Measurements from ENCODE around the gene FAM174C.

The FAM174C gene

GRCh38 chr19:1261798-1262622 is 13.3 kb upstream of the FAM174C start:
- peak overlapping the region; percentile 61 for H3K9ac ChIP-seq (ENCODE audit: low read length)
- H3K27ac ChIP-seq (ENCODE audit: low read length): no peak overlapping the region
- peaks cover under 1% of the 10 kb centered on the region for H3K27me3 ChIP-seq (ENCODE audit: control insufficient read depth, insufficient read depth, low read length)
- peaks cover 44% of the 10 kb centered on the region for H3K4me1 ChIP-seq (ENCODE audit: control insufficient read depth, low read depth, low read length)
- peaks cover 12% of the 10 kb centered on the region for H3K36me3 ChIP-seq (ENCODE audit: control insufficient read depth, low read depth, low read length)
- no peaks in the 10 kb centered on the region for H3K9me3 ChIP-seq (ENCODE audit: control insufficient read depth, low read depth, low read length)
- peak overlapping the region; percentile 63 for H3K4me3 ChIP-seq (ENCODE audit: low read length)

DNA sequence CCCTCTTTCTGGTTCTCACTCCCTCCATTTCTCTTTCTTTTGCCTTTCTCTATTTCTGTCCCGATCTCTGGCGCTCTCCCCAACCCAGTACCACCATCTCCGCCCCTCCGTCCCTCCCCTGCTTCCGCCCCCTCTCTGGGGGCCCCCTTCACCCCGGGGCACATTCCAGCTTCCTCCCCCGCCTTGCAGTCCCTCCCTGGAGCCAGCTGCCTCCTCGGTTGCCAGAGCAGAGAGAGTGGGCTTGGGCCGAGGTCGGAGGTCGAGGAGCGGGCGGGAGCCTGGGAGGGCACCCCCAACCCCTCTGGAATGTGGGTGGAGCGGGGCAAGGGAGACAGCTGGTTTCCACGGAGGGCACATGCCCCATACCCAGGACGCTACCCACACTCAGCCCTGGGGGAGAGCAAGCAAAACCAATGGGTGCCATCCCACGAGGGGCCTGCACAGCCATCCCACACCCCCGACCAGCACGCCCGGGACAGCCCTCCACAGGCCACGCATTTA is 12.7 kb upstream of the FAM174C start:
- Histone ChIP-seq H3K9me3 (ENCODE audit: control insufficient read depth, low read depth, low read length) (no peaks in the 10 kb centered on the region), H3K27ac (ENCODE audit: low read length) (no peak overlapping the region), H3K4me3 (ENCODE audit: low read length) (peak overlapping the region; percentile 63), H3K27me3 (ENCODE audit: control insufficient read depth, insufficient read depth, low read length) (peaks cover 7% of the 10 kb centered on the region), H3K9ac (ENCODE audit: low read length) (peak overlapping the region; percentile 17), H3K4me1 (ENCODE audit: control insufficient read depth, low read depth, low read length) (peaks cover 45% of the 10 kb centered on the region), H3K36me3 (ENCODE audit: control insufficient read depth, low read depth, low read length) (peaks cover 7% of the 10 kb centered on the region)

GRCh38 chr19:1263188-1263587 is 12.1 kb upstream of the FAM174C start:
- Histone ChIP-seq H3K9ac (ENCODE audit: low read length) (no peak overlapping the region), H3K4me1 (ENCODE audit: control insufficient read depth, low read depth, low read length) (peaks cover 50% of the 10 kb centered on the region), H3K27me3 (ENCODE audit: control insufficient read depth, insufficient read depth, low read length) (peaks cover 12% of the 10 kb centered on the region), H3K36me3 (ENCODE audit: control insufficient read depth, low read depth, low read length) (peaks cover 2% of the 10 kb centered on the region), H3K9me3 (ENCODE audit: control insufficient read depth, low read depth, low read length) (no peaks in the 10 kb centered on the region), H3K4me3 (ENCODE audit: low read length) (no peak overlapping the region), H3K27ac (ENCODE audit: low read length) (no peak overlapping the region)

- Histone ChIP-seq H3K27ac (ENCODE audit: low read length) (no peak overlapping the region), H3K36me3 (ENCODE audit: control insufficient read depth, low read depth, low read length) (no peaks in the 10 kb centered on the region), H3K9me3 (ENCODE audit: control insufficient read depth, low read depth, low read length) (no peaks in the 10 kb centered on the region), H3K27me3 (ENCODE audit: control insufficient read depth, insufficient read depth, low read length) (peaks cover 12% of the 10 kb centered on the region), H3K9ac (ENCODE audit: low read length) (no peak overlapping the region), H3K4me3 (ENCODE audit: low read length) (peak overlapping the region; percentile 8), H3K4me1 (ENCODE audit: control insufficient read depth, low read depth, low read length) (peaks cover 46% of the 10 kb centered on the region)
Measured at GRCh38 chr19:1264801-1265614, 10.3 kb upstream of the FAM174C start.

- Histone ChIP-seq H3K4me1 (ENCODE audit: control insufficient read depth, low read depth, low read length) (peaks cover 49% of the 10 kb centered on the region), H3K4me3 (ENCODE audit: low read length) (peak overlapping the region; percentile 48), H3K9me3 (ENCODE audit: control insufficient read depth, low read depth, low read length) (no peaks in the 10 kb centered on the region), H3K36me3 (ENCODE audit: control insufficient read depth, low read depth, low read length) (peaks cover 5% of the 10 kb centered on the region), H3K27me3 (ENCODE audit: control insufficient read depth, insufficient read depth, low read length) (peaks cover 12% of the 10 kb centered on the region), H3K27ac (ENCODE audit: low read length) (no peak overlapping the region), H3K9ac (ENCODE audit: low read length) (no peak overlapping the region)
Measured at GRCh38 chr19:1265615-1266128, 9.7 kb upstream of the FAM174C start.

- H3K4me1 ChIP-seq (ENCODE audit: control insufficient read depth, low read depth, low read length): peaks cover 49% of the 10 kb centered on the region
- no peak overlapping the region for H3K27ac ChIP-seq (ENCODE audit: low read length)
- H3K9ac ChIP-seq (ENCODE audit: low read length): peak overlapping the region; percentile 32
Measured at GRCh38 chr19:1266129-1266915, 9.0 kb upstream of the FAM174C start.

DNA sequence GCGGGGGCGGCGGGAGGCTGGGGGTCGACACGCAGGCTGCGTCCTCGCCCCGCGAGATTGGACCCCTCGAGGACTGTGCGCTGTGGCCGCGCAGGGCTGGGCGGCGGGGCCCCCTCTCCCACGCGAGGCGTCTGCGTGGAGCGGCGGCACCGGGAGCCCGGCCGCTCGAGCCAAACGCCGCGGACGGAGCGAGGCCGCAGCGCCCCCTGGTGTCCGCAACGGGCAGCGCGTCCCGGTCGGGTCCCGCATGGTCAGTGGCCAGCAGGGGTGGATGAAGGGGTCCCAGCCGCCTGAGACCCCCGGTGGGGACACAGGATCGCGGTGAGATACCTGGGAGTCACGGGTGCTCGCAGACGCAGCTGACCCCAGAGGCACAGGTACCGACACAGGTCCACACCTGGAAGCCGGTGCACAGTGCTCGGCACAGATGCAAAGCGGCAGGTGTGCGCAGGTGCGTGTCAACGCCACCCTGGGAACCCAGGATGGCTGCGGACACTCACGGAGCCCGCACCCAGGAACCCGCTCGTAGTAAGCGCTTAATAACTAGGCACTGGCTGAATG is 8.3 kb upstream of the FAM174C start:
- no peaks in the 10 kb centered on the region for H3K9me3 ChIP-seq (ENCODE audit: control insufficient read depth, low read depth, low read length)
- H3K27ac ChIP-seq (ENCODE audit: low read length): no peak overlapping the region
- H3K27me3 ChIP-seq (ENCODE audit: control insufficient read depth, insufficient read depth, low read length): peaks cover 12% of the 10 kb centered on the region
- peaks cover 18% of the 10 kb centered on the region for H3K36me3 ChIP-seq (ENCODE audit: control insufficient read depth, low read depth, low read length)
- H3K4me1 ChIP-seq (ENCODE audit: control insufficient read depth, low read depth, low read length): peaks cover 45% of the 10 kb centered on the region
- H3K9ac ChIP-seq (ENCODE audit: low read length): peak overlapping the region; percentile 32
- peak overlapping the region; percentile 48 for H3K4me3 ChIP-seq (ENCODE audit: low read length)

More at GRCh38 chr19:1266129-1266915, 9.0 kb upstream of the FAM174C start:
- Histone ChIP-seq H3K27me3 (ENCODE audit: control insufficient read depth, insufficient read depth, low read length) (peaks cover 12% of the 10 kb centered on the region), H3K4me3 (ENCODE audit: low read length) (peak overlapping the region; percentile 48), H3K9me3 (ENCODE audit: control insufficient read depth, low read depth, low read length) (no peaks in the 10 kb centered on the region), H3K36me3 (ENCODE audit: control insufficient read depth, low read depth, low read length) (peaks cover 11% of the 10 kb centered on the region)

GRCh38 chr19:1267477-1268225 is 7.7 kb upstream of the FAM174C start:
- Histone ChIP-seq H3K9me3 (ENCODE audit: control insufficient read depth, low read depth, low read length) (no peaks in the 10 kb centered on the region), H3K27me3 (ENCODE audit: control insufficient read depth, insufficient read depth, low read length) (peaks cover 12% of the 10 kb centered on the region), H3K36me3 (ENCODE audit: control insufficient read depth, low read depth, low read length) (peaks cover 24% of the 10 kb centered on the region), H3K4me3 (ENCODE audit: low read length) (peak overlapping the region; percentile 48), H3K9ac (ENCODE audit: low read length) (no peak overlapping the region), H3K4me1 (ENCODE audit: control insufficient read depth, low read depth, low read length) (peaks cover 38% of the 10 kb centered on the region), H3K27ac (ENCODE audit: low read length) (no peak overlapping the region)

- H3K4me3 ChIP-seq (ENCODE audit: low read length): peak overlapping the region; percentile 29
- peaks cover 32% of the 10 kb centered on the region for H3K36me3 ChIP-seq (ENCODE audit: control insufficient read depth, low read depth, low read length)
- no peaks in the 10 kb centered on the region for H3K9me3 ChIP-seq (ENCODE audit: control insufficient read depth, low read depth, low read length)
- peaks cover 12% of the 10 kb centered on the region for H3K27me3 ChIP-seq (ENCODE audit: control insufficient read depth, insufficient read depth, low read length)
- H3K9ac ChIP-seq (ENCODE audit: low read length): no peak overlapping the region
- peaks cover 33% of the 10 kb centered on the region for H3K4me1 ChIP-seq (ENCODE audit: control insufficient read depth, low read depth, low read length)
- H3K27ac ChIP-seq (ENCODE audit: low read length): no peak overlapping the region
Measured at GRCh38 chr19:1268226-1269064, 6.9 kb upstream of the FAM174C start.

Data from iPS-18a (cell line).